Tibial nerve (tissue), 4 donors: Measurements from ENCODE around the gene TAF11L12.
"Not testable (repeated sequence)": the region's sequence is repeated elsewhere in the genome, so short reads cannot be mapped to it uniquely, and the experiment has no call there.

ENCODE experiments used
- EP300 ChIP-seq, 2 donors: sonication (generic); formaldehyde crosslinking; IDR thresholded peaks; one replicate each; pipeline ENCODE4 v1.6.1; 2017; ENCODE audit warnings: antibody characterized with exemption in 2 of 2, mild to moderate bottlenecking in 1 of 2
- POLR2A ChIP-seq, 2 donors: fragments of 450-650 bp; IDR thresholded peaks; one replicate each; pipeline ENCODE4 v1.6.1; 2017; ENCODE audit warnings: antibody characterized with exemption in 2 of 2, mild to moderate bottlenecking in 2 of 2, moderate library complexity in 2 of 2
- TF ChIP-seq, protein P1 (sequence below), 5 experiments: fragments of 200-600 bp in 3 of 5; fragments of 450-650 bp in 2 of 5; sonication (generic) in 3 of 5; IDR thresholded peaks; one replicate each; pipeline ENCODE4 v1.5.1; 2016 to 2019; ENCODE audit warnings: antibody characterized with exemption in 5 of 5, mild to moderate bottlenecking in 3 of 5, moderate library complexity in 2 of 5

- TF ChIP-seq, protein P1, sequence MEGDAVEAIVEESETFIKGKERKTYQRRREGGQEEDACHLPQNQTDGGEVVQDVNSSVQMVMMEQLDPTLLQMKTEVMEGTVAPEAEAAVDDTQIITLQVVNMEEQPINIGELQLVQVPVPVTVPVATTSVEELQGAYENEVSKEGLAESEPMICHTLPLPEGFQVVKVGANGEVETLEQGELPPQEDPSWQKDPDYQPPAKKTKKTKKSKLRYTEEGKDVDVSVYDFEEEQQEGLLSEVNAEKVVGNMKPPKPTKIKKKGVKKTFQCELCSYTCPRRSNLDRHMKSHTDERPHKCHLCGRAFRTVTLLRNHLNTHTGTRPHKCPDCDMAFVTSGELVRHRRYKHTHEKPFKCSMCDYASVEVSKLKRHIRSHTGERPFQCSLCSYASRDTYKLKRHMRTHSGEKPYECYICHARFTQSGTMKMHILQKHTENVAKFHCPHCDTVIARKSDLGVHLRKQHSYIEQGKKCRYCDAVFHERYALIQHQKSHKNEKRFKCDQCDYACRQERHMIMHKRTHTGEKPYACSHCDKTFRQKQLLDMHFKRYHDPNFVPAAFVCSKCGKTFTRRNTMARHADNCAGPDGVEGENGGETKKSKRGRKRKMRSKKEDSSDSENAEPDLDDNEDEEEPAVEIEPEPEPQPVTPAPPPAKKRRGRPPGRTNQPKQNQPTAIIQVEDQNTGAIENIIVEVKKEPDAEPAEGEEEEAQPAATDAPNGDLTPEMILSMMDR (IDR thresholded peaks at IDR 0.05) = not testable (repeated sequence)
- not testable (repeated sequence) for TF ChIP-seq POLR2A, EP300 (IDR thresholded peaks at IDR 0.05)
These were observed 15.9 kb upstream of the TAF11L12 start, which contains the start of gene TAF11L9 for GRCh38 chr5:17594255-17594654.
